GM21360 (cell line): ENCODE results near the gene SLC5A5.
"Not testable (repeated sequence)": the region's sequence is repeated elsewhere in the genome, so short reads cannot be mapped to it uniquely, and the experiment has no call there.

Source experiments
- ATAC-seq: cut with Tn5 transposase; IDR thresholded peaks from one replicate; pipeline ENCODE4 v1.9.1; 2021; ENCODE audit warnings: mild to moderate bottlenecking, moderate library complexity; ENCODE audit not compliant: unreplicated experiment

SLC5A5 gene

GRCh38 chr19:17871032-17871877 lies 490 bp upstream of the SLC5A5 start:
- ATAC-seq, result no peak

- no peak for ATAC-seq
These were observed 681 bp downstream of the SLC5A5 start for GRCh38 chr19:17872251-17873001.

- no peak for ATAC-seq
These were observed 2.3 kb downstream of the SLC5A5 start for GRCh38 chr19:17873786-17874757.

GRCh38 chr19:17874758-17875135 lies 3.0 kb downstream of the SLC5A5 start:
- ATAC-seq, result no peak

GRCh38 chr19:17877696-17878095 lies 6.0 kb downstream of the SLC5A5 start:
- ATAC-seq, result no peak

- no peak for ATAC-seq
These were observed 7.7 kb downstream of the SLC5A5 start for GRCh38 chr19:17879466-17879865.

- no peak for ATAC-seq
These were observed 10.0 kb downstream of the SLC5A5 start for GRCh38 chr19:17881701-17882100.

- no peak for ATAC-seq
These were observed 12.1 kb downstream of the SLC5A5 start for GRCh38 chr19:17883627-17884410.

- no peak for ATAC-seq
These were observed 14.8 kb downstream of the SLC5A5 start for GRCh38 chr19:17886515-17886914.

- ATAC-seq, result not testable (repeated sequence)
These were observed 15.5 kb downstream of the SLC5A5 start for GRCh38 chr19:17887221-17887620.

GRCh38 chr19:17888260-17888659 lies 16.5 kb downstream of the SLC5A5 start:
- no peak for ATAC-seq

- no peak for ATAC-seq
These were observed 18.0 kb downstream of the SLC5A5 start for GRCh38 chr19:17889609-17890214.

- no peak for ATAC-seq
These were observed 22.0 kb downstream of the SLC5A5 start for GRCh38 chr19:17893766-17894165.

GRCh38 chr19:17902701-17903100 lies 31.0 kb downstream of the SLC5A5 start:
- ATAC-seq, result no peak

- no peak for ATAC-seq
These were observed 36.5 kb downstream of the SLC5A5 start for GRCh38 chr19:17908244-17908643.

GRCh38 chr19:17909003-17909732 lies 37.4 kb downstream of the SLC5A5 start:
- no peak for ATAC-seq

- no peak for ATAC-seq
These were observed 39.1 kb downstream of the SLC5A5 start for GRCh38 chr19:17910791-17911360.

- no peak for ATAC-seq
These were observed 44.3 kb downstream of the SLC5A5 start for GRCh38 chr19:17915940-17916593.
